HG02938 (cell line): Measurements from ENCODE around the gene SRC.

Experiments
- ATAC-seq: cut with Tn5 transposase; IDR thresholded peaks from one replicate; pipeline ENCODE4 v1.9.1; 2021; ENCODE audit warnings: mild to moderate bottlenecking, moderate library complexity; ENCODE audit not compliant: unreplicated experiment

Gene SRC

GRCh38 chr20:37348792-37349516 lies 3.0 kb downstream of the SRC start:
- ATAC-seq: no peak

- ATAC-seq: no peak
These were observed 3.9 kb downstream of the SRC start for GRCh38 chr20:37349517-37350491.

GRCh38 chr20:37350649-37351574 lies 5.0 kb downstream of the SRC start:
- no peak for ATAC-seq

GRCh38 chr20:37351689-37352607 lies 6.0 kb downstream of the SRC start:
- no peak for ATAC-seq

- no peak for ATAC-seq
These were observed 6.7 kb downstream of the SRC start for GRCh38 chr20:37352608-37352980.

- ATAC-seq: no peak
These were observed 7.4 kb downstream of the SRC start for GRCh38 chr20:37353285-37353849.

- no peak for ATAC-seq
These were observed 8.6 kb downstream of the SRC start for GRCh38 chr20:37354210-37355195.

GRCh38 chr20:37355252-37356180 lies 9.6 kb downstream of the SRC start:
- no peak for ATAC-seq

GRCh38 chr20:37356387-37356786 lies 10.4 kb downstream of the SRC start:
- no peak for ATAC-seq

GRCh38 chr20:37356961-37357371 lies 11.0 kb downstream of the SRC start:
- ATAC-seq: no peak

GRCh38 chr20:37357481-37358365 lies 11.8 kb downstream of the SRC start:
- no peak for ATAC-seq

GRCh38 chr20:37358366-37359150 lies 12.6 kb downstream of the SRC start:
- ATAC-seq: no peak

- ATAC-seq: no peak
These were observed 13.4 kb downstream of the SRC start for GRCh38 chr20:37359331-37359730.

GRCh38 chr20:37359836-37360235 lies 13.9 kb downstream of the SRC start:
- no peak for ATAC-seq

- no peak for ATAC-seq
These were observed 14.6 kb downstream of the SRC start for GRCh38 chr20:37360391-37361115.
